Activated CD4-positive, alpha-beta memory T cell treated with anti-CD3 and anti-CD28 coated beads, Interleukin-2, amount 10 ng/mL, durations not matched to agents 7 days and 5 days (primary cell): ENCODE data around the gene CAPN12. TPM values are rescaled to one million over a fixed set of nuclear protein-coding genes. Genes with fewer than 3 reads are reported as not detected.

Experiments used
- CTCF ChIA-PET: fragments of 350-600 bp; sonication (Branson Sonifier 250); formaldehyde crosslinking; loops from one replicate; lab custom pipeline; 2021; ENCODE audit warnings: antibody characterized with exemption, inconsistent platforms; lab: Charles Lee
- POLR2A ChIA-PET: fragments of 350-600 bp; sonication (Branson Sonifier 250); formaldehyde crosslinking; loops from one replicate; lab custom pipeline; 2021; ENCODE audit warnings: antibody characterized with exemption; lab: Charles Lee
- DNase-seq: peaks from one replicate; pipeline ENCODE4 v3.0.0-alpha.2; 2020
- H3K27ac Mint-ChIP-seq: one replicate; pipeline ENCODE4 v1.8.0; 2021; ENCODE audit warnings: mild to moderate bottlenecking, mixed read lengths
- H3K27me3 Mint-ChIP-seq: one replicate; pipeline ENCODE4 v1.8.0; 2021; ENCODE audit warnings: mixed read lengths
- H3K36me3 Mint-ChIP-seq: one replicate; pipeline ENCODE4 v1.8.0; 2021; ENCODE audit warnings: low read depth, mixed read lengths
- H3K4me1 Mint-ChIP-seq: one replicate; pipeline ENCODE4 v1.8.0; 2021; ENCODE audit warnings: mixed read lengths
- H3K4me3 Mint-ChIP-seq: one replicate; pipeline ENCODE4 v1.8.0; 2021; ENCODE audit warnings: mild to moderate bottlenecking, mixed read lengths
- H3K9me3 Mint-ChIP-seq: one replicate; pipeline ENCODE4 v1.8.0; 2021; ENCODE audit warnings: mixed read lengths
- total RNA-seq, 2 experiments: library from RNA; stranded (reverse); gene quantifications; one replicate each; pipeline ENCODE4 v1.2.3, GENCODE V29; 2021

The CAPN12 gene
- total RNA-seq, 2 experiments from 2014 or later, result 22.9 to 24.9 TPM

DNA sequence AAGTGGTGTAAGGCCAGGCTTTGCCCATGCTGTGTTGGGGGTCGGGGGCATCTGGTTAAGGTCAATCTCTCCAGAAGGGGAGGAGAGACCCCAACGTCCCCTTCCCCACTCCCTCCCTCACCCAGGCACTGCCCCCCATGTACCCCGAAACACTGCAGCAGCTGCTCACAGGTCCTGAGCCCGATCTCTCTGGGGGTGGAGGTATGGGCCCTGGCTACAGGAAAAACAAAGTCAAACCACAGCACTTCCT, 10.2 kb downstream of the CAPN12 start:
- POLR2A ChIA-PET, result interaction anchor here (0.6 to 3.3 kb wide), 18 partner anchors 9 to 331 kb away, joined by 3 to 15 read pairs (median 6); partner anchors contain the start of genes ACTN4, EIF3K, FAM98C and MRPS12
- DNase-seq, result no peak
- Mint-ChIP-seq H3K4me3 (peak overlapping the region; percentile 79), H3K27me3 (peaks cover 4% of the 10 kb centered on the region), H3K9me3 (no peaks in the 10 kb centered on the region), H3K27ac (peak overlapping the region; percentile 89), H3K4me1 (peaks cover 60% of the 10 kb centered on the region), H3K36me3 (peaks cover 29% of the 10 kb centered on the region)
- CTCF ChIA-PET, result interaction anchor here (0.6 to 3.3 kb wide), 4 partner anchors 35 to 197 kb away, joined by 3 to 24 read pairs (median 6); partner anchors contain the start of genes MRPS12 and SARS2

DNA sequence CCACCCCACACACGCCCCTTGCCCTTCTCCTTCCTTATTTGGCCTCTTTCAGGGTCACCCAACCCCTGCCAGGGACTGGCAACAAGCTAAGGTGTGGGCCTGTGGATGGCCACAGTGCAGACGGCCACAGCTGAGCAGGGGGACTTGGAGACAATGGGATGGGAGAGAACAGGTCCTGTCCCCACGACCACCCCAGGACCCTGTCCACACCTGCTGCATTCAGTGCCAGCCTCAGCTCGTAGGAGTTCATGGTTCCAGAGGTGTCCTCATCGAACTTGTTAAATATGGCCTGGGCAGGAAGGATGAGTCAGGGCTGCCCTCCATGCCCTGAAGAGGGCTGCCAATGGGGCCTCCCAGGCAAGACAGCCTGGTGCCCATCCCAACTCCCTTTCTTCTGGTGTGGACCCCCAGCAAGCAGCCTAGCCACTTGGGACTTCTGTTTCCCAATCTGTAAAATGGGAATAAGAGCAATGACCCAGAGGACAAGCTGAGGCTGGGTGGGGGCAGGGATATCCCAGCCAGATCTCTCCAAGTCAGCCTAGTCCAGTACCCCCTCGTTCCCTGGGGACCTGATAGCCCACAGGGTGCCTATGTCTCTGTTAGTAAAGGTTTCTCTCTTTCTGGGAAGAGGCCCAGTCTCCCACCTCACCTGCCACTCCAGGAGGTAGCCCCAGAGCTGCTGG, 10.6 kb downstream of the CAPN12 start:
- peaks cover 57% of the 10 kb centered on the region for H3K4me1 Mint-ChIP-seq
- peak overlapping the region; percentile 79 for H3K4me3 Mint-ChIP-seq
- no peaks in the 10 kb centered on the region for H3K9me3 Mint-ChIP-seq
- peak overlapping the region; percentile 89 for H3K27ac Mint-ChIP-seq
- peaks cover 4% of the 10 kb centered on the region for H3K27me3 Mint-ChIP-seq
- DNase-seq, result peak; percentile 37
- H3K36me3 Mint-ChIP-seq, result peaks cover 29% of the 10 kb centered on the region
- CTCF ChIA-PET, result interaction anchor here (0.7 to 3.3 kb wide), 5 partner anchors 36 to 198 kb away, joined by 3 to 24 read pairs (median 5); partner anchors contain the start of genes MRPS12 and SARS2
- POLR2A ChIA-PET, result interaction anchor here (0.6 to 3.3 kb wide), 15 partner anchors 9 to 331 kb away, joined by 3 to 15 read pairs (median 6); partner anchors contain the start of genes ACTN4, EIF3K, FAM98C and RINL

DNA sequence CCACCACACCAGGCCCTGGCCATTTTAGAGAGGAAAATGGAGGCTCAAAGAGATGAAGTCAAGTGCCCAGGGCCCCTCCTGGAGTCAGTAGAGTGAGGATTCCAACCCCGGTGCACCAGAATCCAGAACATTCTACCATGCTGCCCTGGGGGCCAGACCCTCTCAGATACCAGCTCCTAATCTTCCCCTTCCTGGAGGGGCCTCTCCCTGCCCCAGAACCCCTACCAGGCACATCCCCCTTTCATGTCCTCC, 11.1 kb downstream of the CAPN12 start:
- Mint-ChIP-seq H3K4me1 (peaks cover 55% of the 10 kb centered on the region), H3K27me3 (peaks cover 4% of the 10 kb centered on the region), H3K9me3 (no peaks in the 10 kb centered on the region), H3K27ac (peak overlapping the region; percentile 89), H3K36me3 (peaks cover 29% of the 10 kb centered on the region), H3K4me3 (peak overlapping the region; percentile 13)
- ChIA-PET CTCF (interaction anchor here (0.7 to 3.3 kb wide), 4 partner anchors 36 to 198 kb away, joined by 3 to 24 read pairs (median 6); partner anchors contain the start of genes MRPS12 and SARS2), POLR2A (interaction anchor here (1.1 to 3.3 kb wide), 6 partner anchors 22 to 330 kb away, joined by 4 to 15 read pairs (median 6); partner anchors contain the start of genes ACTN4, EIF3K, FAM98C and RINL)
- no peak for DNase-seq

DNA sequence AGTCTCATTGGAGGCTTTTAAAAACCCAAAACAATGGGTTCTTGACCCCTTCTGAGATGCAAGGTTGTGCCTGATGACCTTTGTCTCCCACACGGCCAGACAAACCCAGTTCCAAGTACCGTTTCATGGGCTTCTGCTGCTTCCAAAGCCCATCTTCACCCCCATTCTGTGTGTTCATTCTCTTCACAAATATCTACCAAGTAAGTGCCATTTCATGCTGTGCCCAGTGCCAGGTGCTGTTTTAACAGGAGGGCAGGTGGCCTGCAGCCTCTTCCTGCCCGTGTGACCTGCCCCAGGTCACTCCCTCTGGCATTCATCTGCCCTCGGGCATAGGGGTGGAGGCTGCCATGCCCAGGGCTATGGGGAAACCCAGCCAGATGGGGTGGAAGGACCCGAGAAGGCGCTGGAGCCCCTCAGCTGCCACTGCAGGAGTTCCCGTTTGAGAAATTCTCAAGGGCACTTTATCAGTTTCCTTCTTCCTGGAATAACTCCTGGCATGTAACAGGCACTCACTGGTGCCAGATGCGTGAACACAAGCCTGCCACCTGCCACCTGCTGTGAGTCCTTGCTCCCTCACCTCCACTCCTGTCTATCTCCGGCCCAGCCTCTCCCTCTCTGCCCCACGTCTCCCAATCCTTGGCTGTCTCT, 12.5 kb downstream of the CAPN12 start:
- ChIA-PET CTCF (no interaction called here), POLR2A (interaction anchor here (1.1 to 3.3 kb wide), 2 partner anchors 10 to 147 kb away, joined by 3 to 15 read pairs; partner anchors contain the start of gene RINL)
- H3K9me3 Mint-ChIP-seq, result no peaks in the 10 kb centered on the region
- H3K4me3 Mint-ChIP-seq, result no peak overlapping the region
- no peaks in the 10 kb centered on the region for H3K27me3 Mint-ChIP-seq
- DNase-seq, result no peak
- peaks cover 50% of the 10 kb centered on the region for H3K4me1 Mint-ChIP-seq
- H3K27ac Mint-ChIP-seq, result peak overlapping the region; percentile 89
- peaks cover 39% of the 10 kb centered on the region for H3K36me3 Mint-ChIP-seq

DNA sequence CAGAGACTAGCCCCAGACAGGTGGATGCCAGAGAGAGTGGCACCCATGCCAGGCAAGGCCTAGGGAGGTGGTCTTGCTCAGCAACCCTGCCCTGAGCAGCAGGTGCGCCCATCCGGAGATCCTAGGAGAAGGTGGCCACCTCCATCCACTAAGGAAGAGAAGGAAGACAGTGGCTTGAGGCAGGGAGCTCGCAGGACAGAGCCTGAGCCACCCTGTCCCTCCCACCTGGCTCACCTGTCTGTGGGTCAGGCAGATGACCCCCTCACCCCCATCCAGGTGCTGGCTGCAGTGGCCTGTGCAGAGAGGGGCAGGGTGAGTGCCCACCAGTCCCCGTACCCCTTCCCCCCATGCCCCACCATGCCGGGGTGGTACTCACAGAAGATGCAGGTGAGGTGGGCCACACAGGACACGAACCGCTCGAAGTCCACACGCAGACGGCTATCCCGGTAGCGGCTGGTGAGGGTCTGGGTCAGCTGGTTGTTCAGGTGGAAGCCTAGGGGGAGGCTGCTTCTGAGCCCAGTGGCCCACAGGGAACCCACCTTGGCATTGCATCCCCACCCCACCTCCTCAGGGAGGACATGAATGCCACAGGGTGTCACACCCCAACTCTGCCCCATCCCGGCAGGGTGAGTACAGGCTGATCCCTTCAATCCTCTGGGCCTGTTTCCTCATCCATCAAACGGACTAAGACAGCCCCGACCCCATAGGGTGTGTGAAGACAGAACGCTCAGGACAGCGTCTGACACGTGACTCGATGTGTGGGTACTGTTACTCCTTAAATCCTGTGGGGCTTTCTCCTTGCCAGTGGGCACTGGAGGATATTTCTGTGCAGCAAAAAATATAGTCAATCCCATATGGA, 13.3 kb downstream of the CAPN12 start:
- POLR2A ChIA-PET, result no interaction called here
- CTCF ChIA-PET, result no interaction called here
- DNase-seq, result no peak
- H3K36me3 Mint-ChIP-seq, result peaks cover 44% of the 10 kb centered on the region
- peaks cover 51% of the 10 kb centered on the region for H3K4me1 Mint-ChIP-seq
- H3K27ac Mint-ChIP-seq, result peak overlapping the region; percentile 89
- H3K27me3 Mint-ChIP-seq, result no peaks in the 10 kb centered on the region
- H3K4me3 Mint-ChIP-seq, result no peak overlapping the region
- no peaks in the 10 kb centered on the region for H3K9me3 Mint-ChIP-seq

DNA sequence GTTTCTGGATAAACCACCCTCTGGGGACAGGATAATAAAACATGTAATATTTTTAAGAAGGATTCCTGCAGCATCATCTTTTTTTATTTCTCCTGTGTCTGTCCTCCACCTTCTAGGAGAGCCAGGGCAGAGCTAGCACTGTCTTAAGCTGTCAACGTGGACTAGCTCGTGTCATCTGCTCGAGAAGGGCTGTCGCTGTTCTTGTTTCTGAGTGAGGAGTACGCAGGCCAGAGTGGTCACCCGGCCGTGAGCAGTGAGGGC, 13.9 kb downstream of the CAPN12 start:
- no peaks in the 10 kb centered on the region for H3K9me3 Mint-ChIP-seq
- no peaks in the 10 kb centered on the region for H3K27me3 Mint-ChIP-seq
- peaks cover 50% of the 10 kb centered on the region for H3K4me1 Mint-ChIP-seq
- CTCF ChIA-PET, result interaction anchor here (0.6 kb wide), 1 partner anchor 328 kb away, joined by 3 read pairs; the partner anchor contains the start of gene FAM98C
- H3K4me3 Mint-ChIP-seq, result no peak overlapping the region
- DNase-seq, result no peak
- peaks cover 46% of the 10 kb centered on the region for H3K36me3 Mint-ChIP-seq
- POLR2A ChIA-PET, result no interaction called here
- H3K27ac Mint-ChIP-seq, result peak overlapping the region; percentile 61

DNA sequence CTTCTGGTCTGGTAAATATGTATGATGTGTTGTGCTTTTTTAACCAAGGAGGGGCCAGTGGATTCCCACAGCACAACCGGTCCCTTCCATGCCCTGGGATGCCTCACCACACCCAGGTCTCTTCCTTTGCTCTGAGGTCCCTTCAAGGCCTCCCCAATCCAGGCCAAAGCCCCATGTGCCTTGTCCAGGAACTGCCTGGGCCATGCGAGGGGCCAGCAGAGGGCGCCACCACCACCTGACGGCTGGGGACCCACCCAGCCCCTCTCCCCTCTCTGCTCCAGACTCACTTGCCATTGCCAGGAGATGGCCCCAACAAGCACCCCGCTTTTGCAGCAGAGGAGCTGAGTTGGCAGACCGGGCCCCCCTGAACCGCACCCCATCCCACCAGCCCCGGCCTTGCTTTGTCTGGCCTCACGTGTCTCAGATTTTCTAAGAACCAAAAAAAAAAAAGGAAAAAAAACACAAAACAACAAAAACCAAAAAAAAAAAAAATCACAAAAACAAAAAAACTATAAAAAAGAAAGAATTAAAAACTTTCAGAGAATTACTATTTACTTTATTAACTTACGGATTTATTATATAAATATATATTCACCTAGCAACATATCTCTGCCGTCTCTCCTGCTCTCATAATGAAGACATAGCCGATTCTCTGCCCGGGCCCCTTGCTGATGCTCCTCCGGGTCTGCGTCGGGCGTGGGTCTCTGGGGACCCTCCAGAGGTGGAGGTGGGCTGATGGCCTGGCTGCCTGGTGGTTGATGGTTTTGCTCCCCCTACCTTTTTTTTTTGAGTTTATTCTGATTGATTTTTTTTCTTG, 14.4 kb downstream of the CAPN12 start:
- Mint-ChIP-seq H3K27ac (peak overlapping the region; percentile 61), H3K36me3 (peaks cover 50% of the 10 kb centered on the region), H3K4me3 (no peak overlapping the region), H3K9me3 (no peaks in the 10 kb centered on the region), H3K27me3 (no peaks in the 10 kb centered on the region), H3K4me1 (peaks cover 44% of the 10 kb centered on the region)
- POLR2A ChIA-PET, result no interaction called here
- CTCF ChIA-PET, result interaction anchor here (0.6 kb wide), 1 partner anchor 327 kb away, joined by 3 read pairs; the partner anchor contains the start of gene FAM98C
- peak; percentile 81 for DNase-seq

DNA sequence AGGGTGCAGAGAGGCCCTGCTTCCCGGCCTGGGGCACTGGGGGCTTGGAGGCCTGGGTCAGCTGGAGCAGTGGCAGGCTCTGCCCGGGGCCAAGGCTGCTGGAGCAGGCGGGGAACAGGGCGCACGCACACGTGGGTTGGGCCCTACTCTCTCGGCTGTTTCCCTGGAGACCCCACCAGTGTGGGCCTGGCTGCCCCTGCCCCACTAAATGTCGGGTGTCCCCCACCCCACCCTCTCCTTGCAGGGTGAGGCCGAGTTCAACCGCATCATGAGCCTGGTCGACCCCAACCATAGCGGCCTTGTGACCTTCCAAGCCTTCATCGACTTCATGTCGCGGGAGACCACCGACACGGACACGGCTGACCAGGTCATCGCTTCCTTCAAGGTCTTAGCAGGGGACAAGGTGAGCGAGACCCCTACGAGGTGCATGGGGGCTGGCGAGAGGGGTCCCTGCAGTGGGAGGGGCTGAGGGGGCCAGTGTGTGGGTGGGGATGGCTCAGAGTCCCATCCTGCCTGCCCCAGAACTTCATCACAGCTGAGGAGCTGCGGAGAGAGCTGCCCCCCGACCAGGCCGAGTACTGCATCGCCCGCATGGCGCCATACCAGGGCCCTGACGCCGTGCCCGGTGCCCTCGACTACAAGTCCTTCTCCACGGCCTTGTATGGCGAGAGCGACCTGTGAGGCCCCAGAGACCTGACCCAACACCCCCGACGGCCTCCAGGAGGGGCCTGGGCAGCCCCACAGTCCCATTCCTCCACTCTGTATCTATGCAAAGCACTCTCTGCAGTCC, 15.3 kb downstream of the CAPN12 start:
- CTCF ChIA-PET, result no interaction called here
- no peak overlapping the region for H3K27ac Mint-ChIP-seq
- H3K9me3 Mint-ChIP-seq, result no peaks in the 10 kb centered on the region
- H3K4me3 Mint-ChIP-seq, result no peak overlapping the region
- no peak for DNase-seq
- POLR2A ChIA-PET, result no interaction called here
- H3K4me1 Mint-ChIP-seq, result peaks cover 35% of the 10 kb centered on the region
- H3K27me3 Mint-ChIP-seq, result no peaks in the 10 kb centered on the region
- peaks cover 58% of the 10 kb centered on the region for H3K36me3 Mint-ChIP-seq

DNA sequence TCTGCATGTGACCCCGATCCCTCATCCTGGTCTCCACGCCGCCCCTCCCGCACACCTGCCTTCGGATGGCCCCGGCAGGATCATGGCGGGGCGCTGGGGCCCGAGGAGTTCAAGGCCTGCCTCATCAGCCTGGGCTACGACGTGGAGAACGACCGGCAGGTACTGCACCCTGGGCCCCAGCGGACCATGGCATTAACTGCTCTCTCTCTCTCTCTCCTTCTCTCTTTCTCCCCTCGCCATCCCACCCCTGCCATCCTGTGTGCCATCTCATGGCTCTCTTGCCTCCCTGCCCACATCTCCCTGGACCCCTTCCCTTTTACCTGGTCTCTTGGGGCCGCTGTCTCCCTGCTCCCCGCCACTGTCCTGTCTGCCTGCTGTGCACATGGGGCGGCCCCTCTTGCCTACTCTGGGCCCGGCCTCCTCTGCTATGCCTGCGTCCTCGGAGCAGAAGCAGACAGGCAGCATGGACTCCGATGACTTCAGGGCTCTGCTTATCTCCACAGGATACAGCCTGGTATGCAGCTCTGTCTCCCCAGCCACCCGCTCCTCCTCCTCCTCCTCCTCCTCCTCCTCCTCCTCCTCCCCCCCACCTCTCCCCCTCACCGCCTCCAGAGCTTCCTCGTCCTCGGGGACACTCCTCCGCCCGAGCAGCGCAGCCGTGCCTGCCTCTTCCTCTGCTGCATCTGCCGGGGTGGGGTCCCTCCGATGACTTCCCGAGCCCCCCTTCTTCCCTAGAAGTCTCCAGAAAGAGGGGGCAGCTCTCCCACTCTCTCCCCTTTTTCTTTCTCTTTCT, 16.2 kb downstream of the CAPN12 start:
- ChIA-PET CTCF (no interaction called here), POLR2A (no interaction called here)
- Mint-ChIP-seq H3K4me1 (peaks cover 26% of the 10 kb centered on the region), H3K27me3 (no peaks in the 10 kb centered on the region), H3K4me3 (no peak overlapping the region), H3K27ac (no peak overlapping the region), H3K36me3 (peaks cover 67% of the 10 kb centered on the region), H3K9me3 (no peaks in the 10 kb centered on the region)
- DNase-seq, result no peak

DNA sequence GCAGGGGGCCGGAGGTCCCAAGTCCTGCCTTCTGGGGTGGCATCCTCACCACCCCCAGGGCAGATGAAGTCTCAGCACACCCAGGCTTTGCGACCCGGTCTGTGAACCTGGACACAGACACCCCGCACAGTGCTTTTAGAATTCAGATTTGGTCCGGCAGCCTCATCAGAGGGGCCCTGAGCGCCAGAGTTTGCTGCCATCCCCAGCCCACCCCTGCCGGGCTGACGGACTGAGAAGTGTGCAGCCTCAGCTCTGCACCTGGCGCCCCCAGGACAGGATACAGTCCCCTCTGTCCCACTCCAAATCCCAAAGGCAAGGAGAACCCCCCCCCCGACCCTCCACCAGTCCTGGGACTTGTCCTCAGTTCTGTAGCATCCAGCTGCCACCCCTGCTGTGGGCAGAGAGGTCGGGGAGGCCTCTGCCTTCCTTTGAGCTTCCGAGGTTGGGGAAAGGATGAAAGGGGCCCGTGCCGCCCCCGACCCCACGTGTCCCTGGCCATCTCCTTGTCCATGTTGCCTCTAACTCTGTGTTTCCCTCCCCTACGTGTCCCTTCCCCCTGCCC, 16.9 kb downstream of the CAPN12 start:
- ChIA-PET POLR2A (no interaction called here), CTCF (no interaction called here)
- no peaks in the 10 kb centered on the region for H3K9me3 Mint-ChIP-seq
- H3K36me3 Mint-ChIP-seq, result peaks cover 61% of the 10 kb centered on the region
- H3K4me1 Mint-ChIP-seq, result peaks cover 20% of the 10 kb centered on the region
- DNase-seq, result no peak
- H3K27ac Mint-ChIP-seq, result no peak overlapping the region
- H3K4me3 Mint-ChIP-seq, result no peak overlapping the region
- H3K27me3 Mint-ChIP-seq, result no peaks in the 10 kb centered on the region

DNA sequence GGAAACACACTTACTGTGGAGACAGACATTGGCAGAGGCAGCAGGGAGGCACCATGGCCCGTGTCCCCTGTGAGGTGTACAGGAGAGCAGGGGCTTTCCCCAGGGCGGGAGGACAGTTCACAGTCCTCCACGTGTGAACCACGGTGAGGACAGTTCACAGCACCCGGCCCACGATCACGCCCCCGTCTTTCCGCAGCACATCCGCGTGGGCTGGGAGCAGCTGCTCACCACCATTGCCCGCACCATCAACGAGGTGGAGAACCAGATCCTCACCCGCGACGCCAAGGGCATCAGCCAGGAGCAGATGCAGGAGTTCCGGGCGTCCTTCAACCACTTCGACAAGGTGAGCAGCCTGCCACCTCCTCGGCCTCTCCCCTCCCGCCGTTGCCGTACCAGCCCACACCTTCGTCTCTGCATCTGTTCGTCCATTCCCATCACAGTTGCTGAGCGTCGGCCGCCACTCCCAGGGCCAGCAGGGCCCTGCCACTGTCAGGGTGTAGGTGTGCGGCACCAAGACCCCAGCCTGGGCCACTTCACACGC, 17.4 kb downstream of the CAPN12 start:
- POLR2A ChIA-PET, result interaction anchor here (1.0 kb wide), 1 partner anchor 43 kb away, joined by 3 read pairs; no protein-coding TSS in a partner anchor
- no peak overlapping the region for H3K27ac Mint-ChIP-seq

More for the DNA sequence above, 17.4 kb downstream of the CAPN12 start:
- H3K4me1 Mint-ChIP-seq, result peaks cover 16% of the 10 kb centered on the region
- DNase-seq, result no peak
- H3K36me3 Mint-ChIP-seq, result peaks cover 61% of the 10 kb centered on the region
- CTCF ChIA-PET, result no interaction called here
- no peaks in the 10 kb centered on the region for H3K9me3 Mint-ChIP-seq
- H3K27me3 Mint-ChIP-seq, result no peaks in the 10 kb centered on the region
- H3K4me3 Mint-ChIP-seq, result no peak overlapping the region
